Measurements from ENCODE around the gene GDF7. TPM values are rescaled to one million over a fixed set of nuclear protein-coding genes. Genes with fewer than 3 reads are reported as not detected.

Gene GDF7
- total and polyA plus RNA-seq, 2 donors (not counting 3 experiments of a cell fraction or from before 2014, with no cell fraction given): 3.7 to 3.9 TPM

GRCh38 chr2:20687260-20687832 is 20.4 kb downstream of the GDF7 start:
- H3K36me3 ChIP-seq (ENCODE audit: control insufficient read depth in 2 of 2, extremely low read depth in 1 of 2, insufficient read depth in 2 of 2, low read length in 2 of 2): peaks cover 0 to 3% of the 10 kb centered on the region in 2 experiments
- no peaks in the 10 kb centered on the region for H3K79me2 ChIP-seq (ENCODE audit: control insufficient read depth, insufficient read depth, low read length)
- no peak for FAIRE-seq
- no peak overlapping the region for H3K4me2 ChIP-seq (ENCODE audit: insufficient read depth, low read length)
- dilution Hi-C loops (cut with MboI; ENCODE audit: extremely low pct_ligation_motif_present, low sequenced_read_pairs): no loop called here
- ChIA-PET POLR2A (no interaction called here), CTCF (interaction anchor here (0.6 to 1.7 kb wide), 2 partner anchors 12 to 26 kb away, joined by 3 to 5 read pairs; no protein-coding TSS in a partner anchor)
- no TSS peak for BruUV-seq (replicated peaks)
- H3K27ac ChIP-seq (ENCODE audit: insufficient read depth, low read depth, low read length): no peak overlapping the region
- peaks cover 4% of the 10 kb centered on the region for H3K4me1 ChIP-seq (ENCODE audit: control insufficient read depth, extremely low read depth, insufficient read depth, low read length)
- DNase-seq (ENCODE audit: low read depth, low spot score): no peak
- H2AFZ ChIP-seq (ENCODE audit: low read depth, low read length): no peak overlapping the region
- no peaks in the 10 kb centered on the region for H3K27me3 ChIP-seq (ENCODE audit: control insufficient read depth in 2 of 2, insufficient read depth in 2 of 2, low read length in 2 of 2)
- TF ChIP-seq POLR2AphosphoS5 (IDR thresholded peaks at IDR 0.05; ENCODE audit: insufficient read depth, low read depth, low read length): no peak
- TF ChIP-seq FOS (IDR thresholded peaks at IDR 0.05; ENCODE audit: borderline replicate concordance, insufficient read depth, low read length): no peak
- TF ChIP-seq POLR2A (IDR thresholded peaks at IDR 0.05; ENCODE audit: low read depth, low read length): no peak
- TF ChIP-seq, protein P1, sequence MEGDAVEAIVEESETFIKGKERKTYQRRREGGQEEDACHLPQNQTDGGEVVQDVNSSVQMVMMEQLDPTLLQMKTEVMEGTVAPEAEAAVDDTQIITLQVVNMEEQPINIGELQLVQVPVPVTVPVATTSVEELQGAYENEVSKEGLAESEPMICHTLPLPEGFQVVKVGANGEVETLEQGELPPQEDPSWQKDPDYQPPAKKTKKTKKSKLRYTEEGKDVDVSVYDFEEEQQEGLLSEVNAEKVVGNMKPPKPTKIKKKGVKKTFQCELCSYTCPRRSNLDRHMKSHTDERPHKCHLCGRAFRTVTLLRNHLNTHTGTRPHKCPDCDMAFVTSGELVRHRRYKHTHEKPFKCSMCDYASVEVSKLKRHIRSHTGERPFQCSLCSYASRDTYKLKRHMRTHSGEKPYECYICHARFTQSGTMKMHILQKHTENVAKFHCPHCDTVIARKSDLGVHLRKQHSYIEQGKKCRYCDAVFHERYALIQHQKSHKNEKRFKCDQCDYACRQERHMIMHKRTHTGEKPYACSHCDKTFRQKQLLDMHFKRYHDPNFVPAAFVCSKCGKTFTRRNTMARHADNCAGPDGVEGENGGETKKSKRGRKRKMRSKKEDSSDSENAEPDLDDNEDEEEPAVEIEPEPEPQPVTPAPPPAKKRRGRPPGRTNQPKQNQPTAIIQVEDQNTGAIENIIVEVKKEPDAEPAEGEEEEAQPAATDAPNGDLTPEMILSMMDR (IDR thresholded peaks at IDR 0.05; ENCODE audit: extremely low read depth in 1 of 2, insufficient read depth in 1 of 2, low read depth in 1 of 2, low read length in 2 of 2): no peak
- no peak for TF ChIP-seq MAX (IDR thresholded peaks at IDR 0.05; ENCODE audit: insufficient read depth, insufficient read length)
- TF ChIP-seq EZH2 (IDR thresholded peaks at IDR 0.05; ENCODE audit: borderline replicate concordance, low read depth, low read length, severe bottlenecking): no peak
- TF ChIP-seq MYC (IDR thresholded peaks at IDR 0.05; ENCODE audit: low read depth, low read length): no peak
- no peak for TF ChIP-seq GATA2 (IDR thresholded peaks at IDR 0.05; ENCODE audit: insufficient read depth, insufficient read length, low read depth, low read length)
- TF ChIP-seq JUN (IDR thresholded peaks at IDR 0.05; ENCODE audit: borderline replicate concordance, insufficient read depth, insufficient read length, low read depth): no peak
- H4K20me1 ChIP-seq (replicated peaks; ENCODE audit: control insufficient read depth, extremely low read depth, insufficient read depth, low read length): no peaks in the 10 kb centered on the region
- no peaks in the 10 kb centered on the region for H3K9me3 ChIP-seq (replicated peaks; ENCODE audit: control insufficient read depth, insufficient read depth, low read length)
- no peak overlapping the region for H3K4me3 ChIP-seq (replicated peaks in 1 of 3; ENCODE audit: insufficient read depth in 1 of 3, low read depth in 1 of 3, low read length in 3 of 3)
- no peak overlapping the region for H3K9ac ChIP-seq (replicated peaks; ENCODE audit: extremely low read depth, insufficient read depth, low read length)
- no peaks in the 10 kb centered on the region for H3K9me1 ChIP-seq (replicated peaks; ENCODE audit: control insufficient read depth, extremely low read depth, insufficient read depth, low read length)
- intact Hi-C loops (cut with micrococcal nuclease): no loop called here
